NCI-H748 (cell line): Measurements from ENCODE around the gene GPR153.

Source experiments
- DNase-seq: peaks from one replicate; lab custom pipeline; 2025; ENCODE audit not compliant: unreplicated experiment; lab: John Stamatoyannopoulos, UW

GPR153 gene

GRCh38 chr1:6249739-6250689 lies 10.9 kb downstream of the GPR153 start:
- peak; percentile 39 for DNase-seq

- peak; percentile 32 for DNase-seq
Measured at GRCh38 chr1:6248932-6249738, 11.8 kb downstream of the GPR153 start.

GRCh38 chr1:6248161-6248776 lies 12.6 kb downstream of the GPR153 start:
- DNase-seq, result no peak

DNA sequence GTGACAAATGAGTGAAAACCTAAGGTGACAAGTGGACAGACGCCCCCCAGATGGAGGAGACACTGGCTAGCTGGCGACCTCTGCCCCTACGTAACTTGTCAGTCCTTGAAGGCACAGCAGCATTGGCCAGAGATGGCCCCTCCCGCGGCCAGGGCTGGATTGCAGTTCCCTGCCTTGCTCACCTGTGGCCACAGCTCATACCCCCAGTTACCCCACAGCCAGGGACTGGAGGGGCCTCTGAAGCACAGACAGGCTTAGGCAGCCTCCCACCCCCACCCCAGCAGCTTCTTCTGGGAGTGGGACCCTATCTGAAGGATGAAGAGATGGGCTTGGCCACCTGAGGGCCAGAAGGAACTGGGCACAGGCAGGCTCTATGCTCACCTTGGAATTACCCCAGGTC lies 13.2 kb downstream of the GPR153 start:
- no peak for DNase-seq

GRCh38 chr1:6246497-6247467 lies 14.1 kb downstream of the GPR153 start:
- DNase-seq, result peak; percentile 77

GRCh38 chr1:6245869-6246496 lies 14.9 kb downstream of the GPR153 start:
- peak; percentile 80 for DNase-seq

DNA sequence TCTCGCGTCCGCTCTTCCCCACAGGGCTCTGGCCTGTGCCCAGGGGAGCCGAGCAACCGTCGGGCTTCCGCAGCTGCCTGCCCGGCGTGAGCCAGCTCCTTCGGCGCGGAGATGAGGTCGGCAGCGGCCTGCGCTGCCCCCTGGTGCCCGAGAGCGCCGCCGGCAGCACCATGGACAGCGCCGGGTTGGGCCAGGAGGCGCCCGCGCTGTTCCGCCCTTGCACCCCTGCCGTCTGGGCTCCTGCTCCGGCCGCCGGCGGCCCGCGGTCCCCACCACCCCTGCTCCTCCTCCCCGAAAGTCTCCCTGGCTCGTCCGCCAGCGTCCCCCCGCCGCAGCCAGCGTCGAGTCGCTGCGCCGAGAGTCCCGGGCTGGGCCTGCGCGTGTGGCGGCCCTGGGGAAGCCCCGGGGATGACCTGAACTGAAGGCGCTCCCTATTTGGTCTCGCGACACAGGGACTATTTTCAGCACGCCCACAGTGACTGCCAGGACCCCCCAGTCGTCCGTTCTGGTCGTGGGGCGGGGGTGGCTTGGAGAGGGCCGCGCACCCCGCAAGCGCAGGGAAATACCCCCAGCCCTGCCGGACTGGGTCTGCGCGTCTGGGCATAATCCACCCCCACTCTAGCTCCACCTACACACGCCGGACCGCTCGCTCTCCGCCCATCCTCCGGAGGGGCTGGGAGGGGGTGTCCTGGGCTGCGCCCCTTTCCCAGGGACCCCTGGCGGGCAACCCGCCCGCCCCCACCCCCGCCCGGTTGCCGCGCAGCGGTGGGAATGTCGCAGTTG lies 15.6 kb downstream of the GPR153 start:
- DNase-seq, result peak; percentile 84

DNA sequence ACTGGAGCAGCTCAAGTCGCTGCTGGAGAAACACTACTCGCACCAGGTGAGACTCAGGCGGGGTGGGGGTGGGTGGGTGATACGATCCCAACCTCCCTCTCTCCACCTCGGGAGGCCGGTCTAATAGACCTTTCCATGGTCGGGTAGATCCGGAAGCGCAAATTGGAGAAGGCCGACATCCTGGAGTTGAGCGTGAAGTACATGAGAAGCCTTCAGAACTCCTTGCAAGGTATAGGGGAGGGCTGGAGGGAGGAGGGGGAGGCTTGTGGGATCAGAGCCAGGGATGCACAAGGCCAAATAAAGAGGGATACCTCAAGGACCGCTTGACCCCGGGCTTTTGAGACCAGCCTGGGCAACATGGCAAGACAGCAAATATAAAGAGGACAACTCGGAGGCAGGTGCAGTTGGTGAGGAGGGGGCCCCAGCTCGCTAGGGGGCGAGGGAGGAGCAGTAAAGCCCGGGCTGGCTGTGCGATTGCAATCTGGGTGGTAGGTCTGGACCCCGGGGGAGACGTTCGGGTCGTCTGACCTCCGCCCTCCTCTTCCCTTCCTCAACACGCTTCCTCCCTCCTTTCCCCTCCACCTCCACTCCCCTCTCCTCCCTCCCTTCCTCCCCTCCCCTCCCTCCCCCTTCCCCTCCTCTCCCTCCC lies 16.4 kb downstream of the GPR153 start:
- no peak for DNase-seq

DNA sequence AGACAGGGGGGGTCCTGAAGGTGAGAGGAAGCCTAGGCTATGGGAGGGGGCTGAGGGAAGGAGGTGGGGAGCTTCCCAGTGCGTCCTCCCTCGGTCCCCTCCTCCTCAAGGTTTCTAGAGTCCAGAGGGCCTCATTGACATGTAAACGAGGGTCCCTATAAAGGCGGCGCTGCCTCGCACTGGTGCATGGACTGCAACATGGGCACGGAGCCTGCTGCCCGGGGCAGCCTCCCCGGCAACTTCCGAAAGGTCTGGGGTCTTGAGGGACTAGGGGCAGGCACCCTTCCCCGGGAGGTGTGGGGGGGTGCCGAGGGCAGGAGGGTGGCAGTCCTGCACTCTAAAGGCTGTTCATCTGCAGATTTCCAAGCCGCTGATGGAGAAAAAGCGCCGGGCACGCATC lies 16.9 kb downstream of the GPR153 start, which contains the start of gene HES3:
Gene HES3, plus strand, starts transcription at position 187 of the 400 bp plus-strand sequence. Its CDS starts 187 bp downstream, at position 374.
- DNase-seq, result no peak

DNA sequence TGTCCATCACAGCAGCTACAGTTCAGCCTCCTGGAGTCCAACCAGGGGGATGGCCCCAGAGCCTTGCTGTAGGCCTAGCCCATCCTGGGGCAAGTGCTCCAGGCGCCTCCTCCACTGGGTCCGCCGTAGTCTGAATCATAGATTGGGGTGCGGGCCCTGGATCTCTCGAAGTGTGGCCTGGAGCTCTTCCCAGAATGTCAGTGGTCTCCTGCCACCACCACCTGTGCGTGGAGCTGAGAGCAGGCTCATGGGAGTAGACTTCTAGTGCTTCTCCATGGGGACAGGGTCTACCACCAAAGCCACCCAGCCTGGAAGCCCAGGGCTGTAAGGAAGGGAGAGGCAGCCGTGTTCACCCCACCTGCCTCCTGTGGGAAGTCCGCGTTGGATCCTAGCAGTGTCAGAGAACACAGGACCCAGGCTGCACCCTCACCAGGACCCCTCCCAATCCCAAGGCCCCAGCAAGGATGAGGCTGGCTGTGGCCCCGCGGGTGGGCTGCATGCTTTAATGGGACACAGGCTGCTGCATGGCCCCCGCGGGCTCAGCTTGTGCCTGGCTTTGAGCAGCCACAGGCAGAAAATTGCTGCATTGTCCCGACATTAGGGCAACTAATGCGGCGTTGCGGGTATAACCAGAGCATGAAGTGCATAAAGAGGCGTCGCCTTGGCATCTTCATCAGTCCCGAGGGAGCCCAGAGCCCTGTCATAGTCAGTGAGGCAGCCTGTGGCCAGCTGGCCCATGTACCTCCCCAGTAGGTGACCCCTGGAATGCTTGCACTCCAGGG lies 17.7 kb downstream of the GPR153 start:
- DNase-seq, result no peak

DNA sequence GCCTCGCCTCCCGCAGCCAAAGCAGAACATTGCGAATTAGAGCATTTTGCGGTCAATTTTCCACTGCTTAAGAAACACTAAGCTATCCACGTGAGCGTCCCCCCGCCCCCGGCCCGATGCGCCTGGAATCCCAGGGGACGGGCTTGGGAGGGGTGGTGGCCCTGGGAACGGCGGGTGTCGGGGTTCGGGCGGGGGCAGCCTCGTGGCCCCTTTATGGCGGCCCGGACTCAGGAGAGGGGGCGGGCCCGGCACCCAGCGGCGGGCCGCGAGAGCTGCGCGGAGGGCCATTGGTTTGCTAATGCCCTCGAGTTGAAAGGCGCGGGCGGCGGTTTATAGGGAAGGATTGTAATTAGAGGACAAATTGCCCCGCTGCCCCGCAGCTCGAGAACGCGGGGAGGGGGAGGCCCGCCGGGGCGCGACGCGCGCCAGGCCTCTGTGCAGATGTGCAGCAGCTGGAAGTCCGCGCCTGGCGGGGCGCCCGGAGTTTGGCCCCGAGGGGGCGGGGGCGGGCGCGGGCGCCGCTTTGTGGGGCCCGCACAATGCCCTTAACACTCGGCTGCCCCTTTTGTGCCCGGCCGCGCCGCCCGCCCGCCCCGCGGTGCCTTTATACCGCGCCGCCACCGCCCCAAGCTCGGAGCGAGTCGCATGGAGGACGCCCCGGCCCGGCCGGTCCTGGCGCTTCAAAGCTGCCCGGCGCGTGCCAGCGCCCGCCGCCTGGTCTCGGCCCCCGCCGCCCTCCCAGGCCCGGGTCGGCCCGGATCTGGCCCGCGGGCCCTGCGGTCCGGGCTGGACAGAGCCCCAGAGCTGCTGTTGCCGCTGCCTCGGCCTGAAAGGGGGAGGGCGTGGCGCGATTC lies 18.8 kb downstream of the GPR153 start:
- peak; percentile 59 for DNase-seq

- no peak for DNase-seq
Measured at GRCh38 chr1:6241107-6241886, 19.6 kb downstream of the GPR153 start.

DNA sequence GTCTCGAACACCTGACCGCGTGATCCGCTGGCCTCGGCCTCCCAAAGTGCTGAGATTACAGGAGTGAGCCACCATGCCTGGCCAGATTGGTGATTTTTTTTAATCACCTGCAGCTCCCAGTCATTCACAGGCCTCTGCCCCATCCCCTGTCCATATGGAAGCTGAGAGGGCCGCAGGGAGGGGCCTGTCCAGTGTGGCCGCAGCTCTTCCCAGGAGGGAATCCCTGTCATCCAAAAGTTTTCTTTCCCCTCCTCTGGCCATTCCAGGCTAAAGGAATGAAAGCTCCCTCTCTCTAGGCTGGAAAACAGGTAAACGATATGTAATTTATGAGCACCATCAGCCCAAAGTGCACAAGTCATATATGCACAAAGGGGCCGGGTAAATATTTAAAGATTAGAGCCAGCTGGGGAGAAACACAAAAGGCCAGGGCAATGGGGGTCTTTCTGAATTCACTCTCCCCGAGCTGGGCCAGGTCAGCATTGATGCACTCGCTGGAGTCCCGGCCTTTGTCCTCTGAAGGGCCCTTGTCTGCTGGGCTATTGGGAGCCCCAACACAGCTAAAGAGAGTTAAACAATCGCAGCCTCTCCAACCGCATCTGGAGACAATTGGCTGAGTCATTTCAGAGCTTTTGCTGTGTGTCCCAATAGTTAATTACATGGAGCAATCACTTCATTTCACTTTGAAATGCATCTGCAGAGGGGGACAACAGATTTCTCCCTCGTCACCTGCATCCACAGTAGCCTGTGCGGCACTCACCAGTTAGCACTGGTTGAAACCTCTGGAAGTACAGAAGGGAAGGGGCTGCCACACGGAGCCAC lies 20.7 kb downstream of the GPR153 start:
- DNase-seq, result peak; percentile 91

- DNase-seq, result no peak
Measured at GRCh38 chr1:6239213-6239752, 21.6 kb downstream of the GPR153 start.

DNA sequence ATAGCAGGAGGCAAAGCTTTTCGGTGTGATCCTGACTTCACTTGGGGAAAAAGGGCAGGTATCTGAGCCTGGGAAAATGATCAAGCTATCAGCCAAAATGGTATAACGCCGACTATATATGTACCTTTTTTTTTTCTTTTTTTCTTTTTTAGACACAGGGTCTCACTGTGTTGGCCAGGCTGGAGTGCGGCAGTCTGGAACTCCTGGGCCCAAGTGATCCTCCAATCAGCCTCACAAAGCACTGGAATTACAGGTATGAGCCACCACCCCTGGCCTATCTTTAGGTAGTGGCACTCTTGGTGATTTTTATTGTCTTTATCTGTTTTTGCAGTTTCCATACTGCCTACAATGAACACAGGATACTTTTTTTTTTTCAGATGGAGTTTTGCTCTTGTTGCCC lies 23.8 kb downstream of the GPR153 start:
- no peak for DNase-seq
